ENCODE results near the gene BTLA.

- TF ChIP-seq CTCF (IDR thresholded peaks at IDR 0.05) (no peak), ZFX (IDR thresholded peaks at IDR 0.05; ENCODE audit: borderline replicate concordance) (no peak)
Measured at GRCh38 chr3:112445839-112446238, 53.4 kb downstream of the BTLA start.
